Measurements from ENCODE around the gene ALDH18A1.

Gene ALDH18A1

GRCh38 chr10:95600158-95600557 is 56.4 kb downstream of the ALDH18A1 start:
- WGBS, 2 experiments, result 91 to 92% methylated on average over 4 of the region's 4 CpGs
- no peaks in the 10 kb centered on the region for H3K9me3 ChIP-seq (ENCODE audit: control insufficient read depth, low read length)
- H3K27me3 ChIP-seq (ENCODE audit: control insufficient read depth, insufficient read depth, low read length, poor library complexity, severe bottlenecking), result no peaks in the 10 kb centered on the region
- H3K4me1 ChIP-seq (ENCODE audit: control insufficient read depth, insufficient read depth, low read length), result peaks cover 9% of the 10 kb centered on the region
- H3K4me3 ChIP-seq (ENCODE audit: insufficient read depth, low read depth, low read length), result no peak overlapping the region
- H3K36me3 ChIP-seq (ENCODE audit: control insufficient read depth, insufficient read depth, low read length), result no peaks in the 10 kb centered on the region
- no peak overlapping the region for H3K27ac ChIP-seq (ENCODE audit: insufficient read depth, low read depth, low read length, poor library complexity, severe bottlenecking)

GRCh38 chr10:95597788-95598187 is 58.7 kb downstream of the ALDH18A1 start:
- Histone ChIP-seq H3K9me3 (ENCODE audit: control insufficient read depth, low read length) (no peaks in the 10 kb centered on the region), H3K4me1 (ENCODE audit: control insufficient read depth, insufficient read depth, low read length) (no peaks in the 10 kb centered on the region), H3K27me3 (ENCODE audit: control insufficient read depth, insufficient read depth, low read length, poor library complexity, severe bottlenecking) (no peaks in the 10 kb centered on the region), H3K27ac (ENCODE audit: insufficient read depth, low read depth, low read length, poor library complexity, severe bottlenecking) (no peak overlapping the region), H3K4me3 (ENCODE audit: insufficient read depth, low read depth, low read length) (no peak overlapping the region), H3K36me3 (ENCODE audit: control insufficient read depth, insufficient read depth, low read length) (no peaks in the 10 kb centered on the region)
- 79 to 93% methylated on average over 1 of the region's 1 CpG for WGBS, 2 experiments

GRCh38 chr10:95588025-95588424 is 68.5 kb downstream of the ALDH18A1 start:
- Histone ChIP-seq H3K9me3 (ENCODE audit: control insufficient read depth, low read length) (no peaks in the 10 kb centered on the region), H3K27ac (ENCODE audit: insufficient read depth, low read depth, low read length, poor library complexity, severe bottlenecking) (no peak overlapping the region), H3K4me1 (ENCODE audit: control insufficient read depth, insufficient read depth, low read length) (no peaks in the 10 kb centered on the region), H3K36me3 (ENCODE audit: control insufficient read depth, insufficient read depth, low read length) (no peaks in the 10 kb centered on the region), H3K27me3 (ENCODE audit: control insufficient read depth, insufficient read depth, low read length, poor library complexity, severe bottlenecking) (no peaks in the 10 kb centered on the region), H3K4me3 (ENCODE audit: insufficient read depth, low read depth, low read length) (no peak overlapping the region)
- 88 to 89% methylated on average over 1 of the region's 1 CpG for WGBS, 2 experiments

- 78 to 85% methylated on average over 2 of the region's 2 CpGs for WGBS, 2 experiments
Measured at GRCh38 chr10:95579835-95580535, 76.5 kb downstream of the ALDH18A1 start.

GRCh38 chr10:95579292-95579691 is 77.2 kb downstream of the ALDH18A1 start:
- H3K4me1 ChIP-seq (ENCODE audit: control insufficient read depth, insufficient read depth, low read length), result no peaks in the 10 kb centered on the region
- no peak overlapping the region for H3K4me3 ChIP-seq (ENCODE audit: insufficient read depth, low read depth, low read length)
- no peaks in the 10 kb centered on the region for H3K36me3 ChIP-seq (ENCODE audit: control insufficient read depth, insufficient read depth, low read length)
- no peaks in the 10 kb centered on the region for H3K27me3 ChIP-seq (ENCODE audit: control insufficient read depth, insufficient read depth, low read length, poor library complexity, severe bottlenecking)
- 83 to 85% methylated on average over 1 of the region's 1 CpG for WGBS, 2 experiments
- H3K9me3 ChIP-seq (ENCODE audit: control insufficient read depth, low read length), result no peaks in the 10 kb centered on the region
- H3K27ac ChIP-seq (ENCODE audit: insufficient read depth, low read depth, low read length, poor library complexity, severe bottlenecking), result no peak overlapping the region

More at GRCh38 chr10:95579835-95580535, 76.5 kb downstream of the ALDH18A1 start:
- Histone ChIP-seq H3K36me3 (ENCODE audit: control insufficient read depth, insufficient read depth, low read length) (no peaks in the 10 kb centered on the region), H3K9me3 (ENCODE audit: control insufficient read depth, low read length) (no peaks in the 10 kb centered on the region), H3K27me3 (ENCODE audit: control insufficient read depth, insufficient read depth, low read length, poor library complexity, severe bottlenecking) (no peaks in the 10 kb centered on the region), H3K4me3 (ENCODE audit: insufficient read depth, low read depth, low read length) (no peak overlapping the region), H3K27ac (ENCODE audit: insufficient read depth, low read depth, low read length, poor library complexity, severe bottlenecking) (no peak overlapping the region), H3K4me1 (ENCODE audit: control insufficient read depth, insufficient read depth, low read length) (no peaks in the 10 kb centered on the region)

- no peaks in the 10 kb centered on the region for H3K4me1 ChIP-seq (ENCODE audit: control insufficient read depth, insufficient read depth, low read length)
- H3K27ac ChIP-seq (ENCODE audit: insufficient read depth, low read depth, low read length, poor library complexity, severe bottlenecking), result no peak overlapping the region
- no peak overlapping the region for H3K4me3 ChIP-seq (ENCODE audit: insufficient read depth, low read depth, low read length)
- no peaks in the 10 kb centered on the region for H3K9me3 ChIP-seq (ENCODE audit: control insufficient read depth, low read length)
- 87 to 98% methylated on average over 2 of the region's 2 CpGs for WGBS, 2 experiments
- no peaks in the 10 kb centered on the region for H3K36me3 ChIP-seq (ENCODE audit: control insufficient read depth, insufficient read depth, low read length)
- H3K27me3 ChIP-seq (ENCODE audit: control insufficient read depth, insufficient read depth, low read length, poor library complexity, severe bottlenecking), result no peaks in the 10 kb centered on the region
Measured at GRCh38 chr10:95578619-95579018, 77.9 kb downstream of the ALDH18A1 start.

GRCh38 chr10:95574649-95575365 is 81.7 kb downstream of the ALDH18A1 start:
- no peaks in the 10 kb centered on the region for H3K9me3 ChIP-seq (ENCODE audit: control insufficient read depth, low read length)
- 83 to 85% methylated on average over 10 to 11 of the region's 11 CpGs for WGBS, 2 experiments
- H3K27me3 ChIP-seq (ENCODE audit: control insufficient read depth, insufficient read depth, low read length, poor library complexity, severe bottlenecking), result no peaks in the 10 kb centered on the region
- no peaks in the 10 kb centered on the region for H3K4me1 ChIP-seq (ENCODE audit: control insufficient read depth, insufficient read depth, low read length)
- H3K27ac ChIP-seq (ENCODE audit: insufficient read depth, low read depth, low read length, poor library complexity, severe bottlenecking), result no peak overlapping the region
- H3K36me3 ChIP-seq (ENCODE audit: control insufficient read depth, insufficient read depth, low read length), result no peaks in the 10 kb centered on the region
- H3K4me3 ChIP-seq (ENCODE audit: insufficient read depth, low read depth, low read length), result no peak overlapping the region

- Histone ChIP-seq H3K27me3 (ENCODE audit: control insufficient read depth, insufficient read depth, low read length, poor library complexity, severe bottlenecking) (no peaks in the 10 kb centered on the region), H3K27ac (ENCODE audit: insufficient read depth, low read depth, low read length, poor library complexity, severe bottlenecking) (no peak overlapping the region), H3K4me1 (ENCODE audit: control insufficient read depth, insufficient read depth, low read length) (no peaks in the 10 kb centered on the region), H3K4me3 (ENCODE audit: insufficient read depth, low read depth, low read length) (no peak overlapping the region), H3K9me3 (ENCODE audit: control insufficient read depth, low read length) (no peaks in the 10 kb centered on the region), H3K36me3 (ENCODE audit: control insufficient read depth, insufficient read depth, low read length) (no peaks in the 10 kb centered on the region)
- WGBS, 2 experiments, result 92 to 94% methylated on average over 5 to 6 of the region's 6 CpGs
Measured at GRCh38 chr10:95573964-95574604, 82.4 kb downstream of the ALDH18A1 start.

GRCh38 chr10:95573527-95573926 is 83.0 kb downstream of the ALDH18A1 start:
- Histone ChIP-seq H3K27ac (ENCODE audit: insufficient read depth, low read depth, low read length, poor library complexity, severe bottlenecking) (no peak overlapping the region), H3K4me1 (ENCODE audit: control insufficient read depth, insufficient read depth, low read length) (no peaks in the 10 kb centered on the region), H3K9me3 (ENCODE audit: control insufficient read depth, low read length) (no peaks in the 10 kb centered on the region), H3K4me3 (ENCODE audit: insufficient read depth, low read depth, low read length) (no peak overlapping the region), H3K36me3 (ENCODE audit: control insufficient read depth, insufficient read depth, low read length) (no peaks in the 10 kb centered on the region), H3K27me3 (ENCODE audit: control insufficient read depth, insufficient read depth, low read length, poor library complexity, severe bottlenecking) (no peaks in the 10 kb centered on the region)
- 96 to 98% methylated on average over 3 of the region's 3 CpGs for WGBS, 2 experiments

GRCh38 chr10:95572131-95572820 is 84.2 kb downstream of the ALDH18A1 start:
- Histone ChIP-seq H3K9me3 (ENCODE audit: control insufficient read depth, low read length) (no peaks in the 10 kb centered on the region), H3K27ac (ENCODE audit: insufficient read depth, low read depth, low read length, poor library complexity, severe bottlenecking) (no peak overlapping the region), H3K4me1 (ENCODE audit: control insufficient read depth, insufficient read depth, low read length) (no peaks in the 10 kb centered on the region), H3K4me3 (ENCODE audit: insufficient read depth, low read depth, low read length) (no peak overlapping the region), H3K36me3 (ENCODE audit: control insufficient read depth, insufficient read depth, low read length) (no peaks in the 10 kb centered on the region), H3K27me3 (ENCODE audit: control insufficient read depth, insufficient read depth, low read length, poor library complexity, severe bottlenecking) (no peaks in the 10 kb centered on the region)
- 73 to 74% methylated on average over 7 of the region's 7 CpGs for WGBS, 2 experiments
